GM19463 (cell line): Measurements from ENCODE around the gene SV2B.
"Not testable (repeated sequence)": the region's sequence is repeated elsewhere in the genome, so short reads cannot be mapped to it uniquely, and the experiment has no call there.

ENCODE experiments used
- ATAC-seq: cut with Tn5 transposase; IDR thresholded peaks from one replicate; pipeline ENCODE4 v1.9.1; 2021; ENCODE audit warnings: mild to moderate bottlenecking, moderate library complexity; ENCODE audit not compliant: unreplicated experiment

The SV2B gene

DNA sequence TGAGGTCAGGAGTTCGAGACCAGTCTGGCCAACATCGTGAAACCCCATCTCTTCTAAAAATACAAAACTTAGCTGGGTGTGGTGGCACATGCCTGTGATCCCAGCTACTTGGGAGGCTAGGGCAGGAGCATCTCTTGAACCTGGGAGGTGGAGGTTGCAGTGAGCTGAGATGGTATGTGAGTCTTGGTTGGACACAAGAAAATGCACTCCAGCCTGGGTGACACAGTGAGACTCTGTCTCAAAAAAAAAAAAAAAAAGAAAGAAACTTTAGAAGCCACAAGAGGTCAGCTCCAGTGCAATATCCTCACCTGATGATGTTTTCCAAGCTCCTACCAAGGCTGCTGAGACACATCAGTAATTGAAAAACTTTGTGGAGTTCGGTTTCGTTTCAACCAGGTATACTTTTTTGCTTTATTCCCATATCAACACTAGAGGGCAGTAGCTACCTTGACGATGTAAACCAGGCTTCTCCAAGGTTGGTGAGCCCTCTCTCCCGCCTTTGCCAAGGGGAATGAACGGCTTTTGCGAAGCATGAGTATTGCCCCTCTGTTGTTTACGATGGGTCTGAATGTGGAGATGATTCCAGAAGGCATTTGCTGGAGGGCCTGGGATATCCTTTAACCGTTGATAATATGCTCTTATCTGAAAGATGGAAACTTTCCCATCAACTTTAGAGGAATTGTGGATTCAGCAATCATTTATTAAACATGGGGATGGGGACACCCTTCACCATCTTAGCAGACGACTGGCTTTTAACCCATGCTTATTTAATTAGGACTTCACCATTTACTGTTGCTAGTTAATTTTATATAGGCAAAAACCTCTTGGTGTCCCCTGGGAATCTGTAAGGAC, 202.8 kb downstream of the SV2B start:
- no peak for ATAC-seq

- no peak for ATAC-seq
Measured at GRCh38 chr15:91304210-91304609, 204.2 kb downstream of the SV2B start.

DNA sequence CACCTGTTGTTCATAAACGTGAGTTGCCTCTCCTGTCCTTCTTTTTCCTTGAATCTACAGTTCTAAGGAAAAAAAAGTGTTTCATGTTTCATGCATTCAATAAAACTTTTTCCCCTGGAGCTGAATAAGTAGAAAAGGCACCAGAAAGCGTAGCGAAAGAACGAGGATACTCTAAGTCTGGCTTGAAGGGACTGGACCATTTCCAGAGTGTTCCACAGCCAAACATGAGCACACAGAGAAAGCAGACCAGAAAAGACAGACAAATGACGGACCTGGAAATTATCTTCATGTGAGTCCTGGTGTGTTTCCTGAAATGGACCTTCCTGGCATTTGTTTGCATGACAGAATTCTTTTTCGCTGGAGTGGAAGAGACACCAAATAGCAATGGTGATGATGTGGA, 204.7 kb downstream of the SV2B start:
- ATAC-seq, result no peak

DNA sequence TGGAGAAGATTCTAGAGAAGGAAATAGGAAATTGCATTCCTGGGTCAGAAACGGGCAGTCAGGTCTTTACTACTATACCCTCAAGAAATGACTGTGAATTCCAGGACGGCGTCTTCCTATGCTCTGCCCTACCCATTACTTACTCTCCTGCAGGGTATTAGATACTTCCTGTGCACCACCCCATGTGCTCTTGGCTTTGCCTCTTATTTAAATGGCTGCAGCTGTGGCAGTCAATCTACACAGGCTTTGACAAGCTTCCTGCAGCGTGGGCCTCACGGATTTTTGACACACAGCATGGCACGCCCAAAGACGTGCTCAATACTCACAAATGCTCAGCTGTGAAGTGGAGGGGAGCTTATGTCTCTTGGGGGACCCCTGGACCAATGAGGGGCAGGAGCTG, 206.1 kb downstream of the SV2B start:
- no peak for ATAC-seq

DNA sequence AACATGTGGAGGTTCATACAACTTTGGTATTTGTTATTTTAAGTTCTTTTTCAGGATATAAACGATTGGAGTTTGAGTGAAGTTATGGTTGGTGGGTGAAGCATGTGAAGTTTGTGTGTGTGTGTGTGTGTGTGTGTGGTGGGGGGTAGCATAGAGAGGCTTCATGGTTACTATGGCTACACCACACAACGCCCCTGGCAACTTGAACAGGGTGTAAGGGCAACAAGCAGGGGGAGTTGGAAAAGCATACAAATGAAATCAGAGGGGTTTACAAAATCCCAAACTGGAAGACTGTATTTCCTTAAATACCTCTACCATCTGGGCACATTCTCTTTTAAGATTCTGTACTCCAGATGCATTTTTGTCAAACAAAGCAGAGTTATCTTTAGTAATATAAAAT, 207.5 kb downstream of the SV2B start:
- no peak for ATAC-seq

GRCh38 chr15:91308199-91308598, 208.1 kb downstream of the SV2B start:
- no peak for ATAC-seq

- ATAC-seq, result no peak
Measured at GRCh38 chr15:91308855-91309254, 208.8 kb downstream of the SV2B start.

DNA sequence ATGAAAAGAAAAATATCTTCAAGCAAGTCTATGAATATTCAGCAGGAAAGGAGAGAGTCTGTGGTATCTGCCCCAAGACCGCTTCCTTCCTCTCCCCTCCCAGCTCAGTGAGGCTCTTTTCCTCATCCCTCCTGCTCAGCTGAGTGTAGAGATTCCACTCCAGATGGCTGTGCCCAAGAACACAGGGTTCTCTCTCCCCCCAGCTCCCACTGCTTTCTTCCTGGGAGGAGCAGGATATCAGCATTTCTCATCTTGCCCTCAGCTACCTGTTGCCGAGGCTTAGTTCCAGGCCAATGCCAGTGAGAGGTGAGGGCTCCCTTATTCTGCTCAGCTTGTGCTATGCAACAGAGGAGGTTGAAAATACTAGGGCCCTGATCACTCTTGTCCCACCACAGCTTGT, 211.9 kb downstream of the SV2B start:
- ATAC-seq, result no peak

GRCh38 chr15:91316126-91316525, 216.1 kb downstream of the SV2B start:
- ATAC-seq, result no peak

DNA sequence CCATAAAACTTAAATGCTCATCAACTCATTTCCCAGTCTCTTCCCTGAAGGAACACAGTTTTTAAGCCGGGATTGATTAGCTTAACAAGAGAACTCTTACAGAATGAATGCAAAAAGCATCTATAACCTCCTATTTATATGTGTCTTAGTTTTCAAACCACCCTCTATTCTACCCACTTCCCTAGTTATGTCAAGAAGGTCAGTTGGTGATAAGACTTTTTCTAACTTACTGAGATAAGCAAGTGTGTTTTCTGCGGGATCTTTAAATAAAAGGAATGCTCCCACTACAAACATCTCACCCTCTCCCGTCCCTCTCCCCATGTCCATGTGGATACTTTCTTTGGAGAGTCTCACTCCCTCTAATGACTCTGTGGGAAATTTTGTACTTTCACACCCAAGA, 218.5 kb downstream of the SV2B start:
- no peak for ATAC-seq

GRCh38 chr15:91318931-91319330, 218.9 kb downstream of the SV2B start:
- ATAC-seq, result no peak

DNA sequence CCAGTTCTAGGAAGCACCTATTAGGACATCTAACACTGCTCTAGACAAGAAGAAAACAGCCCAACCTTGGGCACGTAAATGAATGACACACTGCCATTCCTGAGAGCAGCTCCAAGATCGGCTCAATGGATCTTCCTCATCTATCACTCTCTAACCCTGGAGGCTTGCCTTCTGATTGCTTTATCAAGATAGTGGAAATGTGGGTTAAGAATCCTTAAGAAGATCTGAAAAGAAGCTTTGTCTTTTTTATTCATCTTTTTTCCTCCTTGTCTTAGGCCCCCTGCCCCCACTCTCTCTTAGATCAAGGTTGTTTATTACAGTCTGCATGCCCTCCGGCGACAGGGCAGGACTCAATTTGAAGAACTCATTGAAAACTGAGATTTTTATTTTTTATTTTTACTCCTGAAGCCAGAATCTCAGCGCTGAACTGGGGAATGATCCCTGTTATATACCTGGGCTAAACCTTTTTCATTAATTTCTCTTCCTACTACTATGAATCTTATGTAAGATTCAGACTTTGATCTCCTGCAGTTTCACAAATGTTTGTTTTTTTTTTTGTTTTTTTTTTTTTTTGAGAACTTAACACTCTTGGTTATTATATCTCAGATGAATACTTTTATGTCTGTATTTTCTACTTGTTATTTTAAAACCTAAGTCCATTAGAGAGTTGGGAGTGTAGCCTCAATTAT, 219.5 kb downstream of the SV2B start:
- no peak for ATAC-seq

DNA sequence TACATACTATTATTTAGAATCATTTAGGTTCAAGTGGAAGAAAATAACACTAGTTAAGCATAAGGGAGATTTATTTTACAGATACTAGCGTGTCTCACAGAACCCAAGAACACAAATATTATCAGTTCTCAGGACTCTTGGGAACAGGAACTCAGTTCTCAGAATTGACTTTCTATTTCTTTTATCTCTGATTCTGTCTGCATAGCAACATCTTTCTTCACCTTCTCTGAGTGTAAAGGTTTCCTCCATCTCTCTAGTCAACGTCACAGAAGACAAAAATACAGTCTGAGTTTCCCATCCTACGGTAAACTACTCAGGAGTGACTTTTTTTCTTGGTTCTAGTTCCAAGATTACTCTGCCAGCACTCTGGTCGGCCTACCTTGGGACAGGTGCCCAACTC, 220.0 kb downstream of the SV2B start:
- ATAC-seq, result no peak

GRCh38 chr15:91329914-91330313, 229.9 kb downstream of the SV2B start:
- ATAC-seq, result no peak

DNA sequence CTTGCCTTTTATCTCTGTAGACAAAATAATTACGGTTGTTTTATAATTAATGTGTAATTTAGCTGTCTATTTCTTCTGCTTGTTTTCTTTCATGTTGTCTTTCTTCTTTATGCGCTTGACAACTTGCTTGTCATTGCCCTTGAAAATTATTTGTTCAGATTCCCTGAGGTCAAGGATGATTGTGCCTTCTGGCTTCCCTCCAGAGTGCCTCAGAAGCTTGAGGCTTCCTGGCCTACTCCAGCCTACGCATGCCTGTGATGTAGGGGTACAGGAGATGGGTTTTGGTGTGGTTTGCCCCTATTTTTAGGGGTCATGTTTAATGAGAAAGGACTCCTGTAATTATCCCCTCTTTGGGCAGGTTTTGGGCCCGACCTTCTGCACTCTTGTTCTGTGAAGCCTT, 231.5 kb downstream of the SV2B start:
- no peak for ATAC-seq

DNA sequence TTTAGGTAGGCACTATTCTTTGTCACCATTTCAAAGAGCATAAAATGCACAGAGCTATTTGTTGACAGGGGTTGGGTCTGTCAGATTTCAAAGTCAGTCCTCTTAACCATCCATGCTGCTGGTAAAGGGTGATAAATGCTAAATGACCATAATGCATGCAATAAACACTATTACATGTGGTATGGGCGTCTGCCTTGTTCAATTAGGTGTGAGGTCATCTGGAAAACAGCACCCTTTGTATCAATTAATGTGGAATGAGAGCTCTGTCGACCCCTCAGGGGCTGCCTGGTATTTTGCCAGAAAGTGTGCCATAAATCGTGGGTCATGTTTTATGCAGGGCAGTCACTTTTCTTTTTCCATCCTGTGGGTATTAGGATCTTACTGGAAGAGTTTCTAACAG, 235.6 kb downstream of the SV2B start:
- no peak for ATAC-seq

DNA sequence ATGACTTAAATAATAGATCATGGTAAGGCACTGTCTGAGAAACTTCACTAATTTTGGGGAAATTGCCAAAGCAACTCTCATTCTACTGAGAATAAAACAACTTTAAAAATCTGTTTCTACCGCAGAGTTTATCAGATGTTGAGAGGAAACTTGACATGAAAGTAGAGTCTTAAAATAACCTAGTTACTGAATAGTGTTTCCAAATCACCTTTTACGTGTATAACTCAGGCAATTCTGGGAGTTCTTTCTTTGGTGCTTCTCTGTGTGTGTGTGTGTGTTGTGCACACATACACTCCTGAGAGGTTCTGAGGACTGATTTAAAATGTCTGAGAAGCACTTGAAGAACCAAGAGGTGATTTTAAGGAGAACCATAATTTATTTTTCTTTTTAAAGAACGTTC, 236.6 kb downstream of the SV2B start:
- no peak for ATAC-seq

DNA sequence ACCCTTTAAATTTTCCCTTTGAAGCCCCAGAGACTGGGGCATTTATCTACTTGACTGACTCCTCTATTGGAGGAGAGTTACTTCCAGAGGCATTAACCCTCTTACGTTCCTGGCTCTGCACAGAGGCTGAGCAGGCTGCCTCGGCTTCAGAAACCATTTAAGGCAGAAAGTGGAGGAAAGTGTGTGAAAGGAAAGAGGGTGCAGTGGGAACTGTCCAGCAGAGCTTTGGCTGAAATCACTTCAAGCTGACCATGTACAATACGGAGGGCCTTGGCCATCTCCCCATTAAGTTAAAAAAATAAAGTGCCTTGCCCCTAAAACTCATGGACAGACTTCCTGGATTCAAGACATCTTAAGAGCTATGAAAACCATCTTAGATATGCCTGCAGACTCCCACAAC, 238.7 kb downstream of the SV2B start:
- no peak for ATAC-seq

GRCh38 chr15:91342097-91342496, 242.0 kb downstream of the SV2B start:
- ATAC-seq, result no peak

DNA sequence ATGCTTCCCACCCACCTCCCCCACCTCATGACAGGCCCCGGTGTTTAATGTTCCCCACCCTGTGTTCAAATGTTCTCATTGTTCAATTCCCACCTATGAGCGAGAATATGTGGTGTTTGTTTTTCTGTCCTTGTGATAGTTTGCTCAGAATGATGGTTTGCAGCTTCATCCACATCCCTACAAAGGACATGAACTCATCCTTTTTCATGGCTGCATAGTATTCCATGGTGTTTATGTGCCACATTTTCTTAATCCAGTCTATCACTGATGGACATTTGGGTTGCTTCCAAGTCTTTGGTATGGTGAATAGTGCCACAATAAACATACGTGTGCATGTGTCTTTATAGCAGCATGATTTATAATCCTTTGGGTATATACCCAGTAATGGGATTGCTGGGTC, 244.9 kb downstream of the SV2B start:
- not testable (repeated sequence) for ATAC-seq

DNA sequence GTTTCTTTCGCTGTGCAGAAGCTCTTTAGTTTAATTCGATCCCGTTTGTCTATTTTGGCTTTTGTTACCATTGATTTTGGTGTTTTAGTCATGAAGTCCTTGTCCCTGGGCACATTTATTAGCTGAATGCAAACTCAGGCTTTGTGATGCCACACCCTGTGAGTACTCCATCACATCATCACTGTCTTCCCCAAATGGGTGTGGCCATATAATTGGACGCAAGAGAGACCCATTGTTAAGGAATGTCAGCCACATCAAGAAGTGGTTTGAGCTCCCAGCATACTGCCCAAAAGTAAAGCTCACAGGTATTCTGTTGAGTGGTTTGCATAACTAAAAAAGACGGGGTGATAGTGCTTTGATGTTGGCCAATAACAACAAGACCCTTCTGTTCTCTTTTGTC, 245.7 kb downstream of the SV2B start:
- ATAC-seq, result no peak

GRCh38 chr15:91346259-91346658, 246.2 kb downstream of the SV2B start:
- no peak for ATAC-seq
